B cell (primary cell): Measurements from ENCODE around the gene FTCD. TPM values are rescaled to one million over a fixed set of nuclear protein-coding genes. Genes with fewer than 3 reads are reported as not detected.

Experiments used
- ATAC-seq: fragments of 200-7000 bp; cut with Tn5 transposase; one replicate; pipeline ENCODE4 v1.10.0; 2021; ENCODE audit warnings: low read depth, mild to moderate bottlenecking, moderate number of reproducible peaks, moderate library complexity
- CTCF ChIA-PET: fragments of 350-600 bp; sonication (Branson Sonifier 250); formaldehyde crosslinking; loops from one replicate; lab custom pipeline; 2021; ENCODE audit warnings: antibody characterized with exemption, inconsistent platforms; lab: Charles Lee
- POLR2A ChIA-PET: fragments of 350-600 bp; sonication (Branson Sonifier 250); formaldehyde crosslinking; loops from one replicate; lab custom pipeline; 2021; ENCODE audit warnings: antibody characterized with exemption; lab: Charles Lee
- DNase-seq: peaks from one replicate; pipeline ENCODE4 v3.0.0; 2013
- H2AFZ ChIP-seq: 2 replicates; pipeline ENCODE4 v1.6.1; 2012; ENCODE audit warnings: mild to moderate bottlenecking, low read depth, low read length; ENCODE audit not compliant: insufficient read depth, poor library complexity, severe bottlenecking
- H3K27ac ChIP-seq, 2 donors: 1 replicate in 1 of 2; 2 replicates in 1 of 2; pipeline ENCODE4 v1.5.1; 2012 to 2013; ENCODE audit warnings: low read length in 2 of 2, mild to moderate bottlenecking in 2 of 2, moderate library complexity in 1 of 2
- H3K27me3 ChIP-seq, 4 experiments: fragments of 200-600 bp in 1 of 4; sonication (generic) in 1 of 4; replicated peaks in 1 of 4; 1 replicate in 2 of 4; 2 replicates in 2 of 4; pipeline versions ENCODE4 v1.6.1 to v1.7.0; 2013 to 2016; ENCODE audit warnings: low read length in 3 of 4, mild to moderate bottlenecking in 2 of 4, mixed read lengths in 1 of 4, moderate library complexity in 1 of 4; ENCODE audit not compliant: insufficient read depth in 4 of 4, control insufficient read depth in 3 of 4; ENCODE audit errors: control extremely low read depth in 1 of 4
- H3K36me3 ChIP-seq, 2 experiments: replicated peaks in 1 of 2; 1 replicate in 1 of 2; 2 replicates in 1 of 2; pipeline versions ENCODE4 v1.6.1 to v1.7.1; 2013; ENCODE audit warnings: low read length in 1 of 2; ENCODE audit not compliant: insufficient read depth in 2 of 2, control insufficient read depth in 1 of 2; ENCODE audit errors: control extremely low read depth in 1 of 2, extremely low read depth in 1 of 2
- H3K4me1 ChIP-seq, 2 donors: fragments of 200-600 bp in 1 of 2; sonication (generic) in 1 of 2; 1 replicate in 1 of 2; 2 replicates in 1 of 2; pipeline versions ENCODE4 v1.5.1 to v1.6.1; 2013 to 2017; ENCODE audit warnings: low read length in 2 of 2; ENCODE audit not compliant: control insufficient read depth in 2 of 2, insufficient read depth in 2 of 2
- H3K4me2 ChIP-seq: replicated peaks from 2 replicates; pipeline ENCODE3; 2012; ENCODE audit warnings: mild to moderate bottlenecking, low read depth, low read length; ENCODE audit not compliant: poor library complexity, severe bottlenecking
- H3K4me3 ChIP-seq, 5 experiments: fragments of 200-600 bp in 1 of 5; sonication (generic) in 1 of 5; 1 replicate in 3 of 5; 2 replicates in 2 of 5; pipeline versions ENCODE4 v1.5.1 to v1.7.0; 2011 to 2016; ENCODE audit warnings: low read length in 4 of 5, mild to moderate bottlenecking in 4 of 5, low read depth in 2 of 5, control low read depth in 1 of 5, moderate library complexity in 1 of 5; ENCODE audit not compliant: insufficient read depth in 1 of 5; ENCODE audit errors: control extremely low read depth in 1 of 5, extremely low read depth in 1 of 5
- H3K79me2 ChIP-seq: fragments of 200-600 bp; sonication (generic); one replicate; pipeline ENCODE4 v1.6.0; 2016; ENCODE audit warnings: low read length; ENCODE audit not compliant: control insufficient read depth, insufficient read depth
- H3K9ac ChIP-seq: fragments of 200-600 bp; sonication (generic); 2 replicates; pipeline ENCODE4 v1.6.1; 2017; ENCODE audit warnings: mild to moderate bottlenecking, low read length, moderate library complexity
- H3K9me3 ChIP-seq, 3 donors: one replicate each; pipeline versions ENCODE4 v1.6.1 to v1.7.1; 2013; ENCODE audit warnings: low read length in 2 of 3; ENCODE audit not compliant: control insufficient read depth in 2 of 3, insufficient read depth in 1 of 3; ENCODE audit errors: control extremely low read depth in 1 of 3
- H4K20me1 ChIP-seq: 2 replicates; pipeline ENCODE4 v1.6.0; 2012; ENCODE audit warnings: mild to moderate bottlenecking, low read length; ENCODE audit not compliant: insufficient read depth, control insufficient read depth, poor library complexity, severe bottlenecking
- H3K27ac Mint-ChIP-seq: one replicate; pipeline ENCODE4 v1.8.0; 2021; ENCODE audit warnings: mixed read lengths
- H3K27me3 Mint-ChIP-seq: one replicate; pipeline ENCODE4 v1.8.0; 2021; ENCODE audit warnings: mixed read lengths
- H3K4me1 Mint-ChIP-seq: one replicate; pipeline ENCODE4 v1.8.0; 2021; ENCODE audit warnings: mixed read lengths
- H3K4me3 Mint-ChIP-seq: one replicate; pipeline ENCODE4 v1.8.0; 2021; ENCODE audit warnings: mixed read lengths
- H3K9me3 Mint-ChIP-seq: one replicate; pipeline ENCODE4 v1.8.0; 2022; ENCODE audit warnings: mixed read lengths; ENCODE audit not compliant: insufficient read depth
- EZH2 ChIP-seq: IDR thresholded peaks from 2 replicates; pipeline ENCODE4 v1.6.1; 2012; ENCODE audit warnings: borderline replicate concordance, low read depth, mild to moderate bottlenecking, moderate library complexity, low read length; ENCODE audit not compliant: insufficient read depth, poor library complexity, severe bottlenecking
- WGBS: methylation state at CpG from one replicate; pipeline ENCODE4 v1.1.5; 2013; ENCODE audit warnings: missing lambda C conversion rate; ENCODE audit not compliant: insufficient coverage; 5-methylcytosine and 5-hydroxymethylcytosine counted together
- intact Hi-C: fragments of 100-400 bp; cut with micrococcal nuclease; formaldehyde crosslinking; loops from one replicate; pipeline ENCODE4 v1.10.0; 2022
- polyA plus RNA-seq: library from polyadenylated mRNA; depleted of rRNA; stranded (reverse); fragments of >200 nt; gene quantifications from 2 replicates; pipeline ENCODE4 v1.2.3, GENCODE V29; 2012
- total RNA-seq, 2 donors: library from RNA; stranded (reverse); fragments of 120-200 nt in 1 of 2; gene quantifications; 1 replicate in 1 of 2; 2 replicates in 1 of 2; pipeline versions ENCODE4 v1.2.3 to v1.2.4, GENCODE V29; 2013 to 2022
- TF ChIP-seq, protein P1 (sequence below): fragments of 200-600 bp; IDR thresholded peaks from one replicate; pipeline ENCODE4 v1.8.0; 2022; ENCODE audit warnings: antibody characterized with exemption, mild to moderate bottlenecking

The FTCD gene
- total and polyA plus RNA-seq, 2 donors (not counting 1 experiment from before 2014, with no cell fraction given) = 0.22 to 0.39 TPM

DNA sequence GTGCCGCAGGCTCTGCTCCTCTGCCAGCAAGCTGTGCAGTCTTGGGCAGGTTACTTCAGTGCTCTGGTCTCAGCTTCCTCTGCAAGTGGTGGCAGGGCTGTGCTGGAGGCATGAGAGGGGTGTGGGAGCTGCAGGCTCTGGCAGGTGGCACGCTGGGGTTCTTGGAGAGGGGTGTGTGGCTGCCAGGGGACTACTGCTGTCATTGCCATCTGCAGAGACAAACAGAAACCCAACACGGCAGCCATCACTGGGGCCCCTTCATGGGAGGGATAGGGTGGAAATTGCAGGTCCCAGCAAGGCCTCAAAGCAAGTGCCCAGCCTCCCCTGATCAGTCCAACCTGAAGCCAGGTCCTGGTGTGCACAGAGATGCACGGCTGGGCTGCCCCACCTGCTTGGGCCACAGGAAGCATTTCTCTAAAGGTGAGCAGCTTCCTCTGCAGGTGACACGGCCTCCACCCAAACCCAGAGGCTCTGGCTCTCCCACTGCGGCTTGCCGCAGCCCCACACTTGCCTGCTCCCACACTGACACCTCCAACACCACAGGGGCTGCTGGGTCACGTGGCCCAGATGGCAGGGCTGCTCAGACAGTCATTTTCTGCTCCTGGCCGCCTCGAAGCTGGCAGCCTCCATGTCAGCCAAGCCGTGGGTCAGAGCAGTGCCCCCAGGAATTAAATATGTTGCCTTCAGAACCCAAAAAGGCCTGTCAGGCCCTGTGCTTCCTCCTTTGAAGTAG lies 61.5 kb downstream of the FTCD start:
- no peak overlapping the region for H3K4me3 Mint-ChIP-seq
- TF ChIP-seq, protein P1, sequence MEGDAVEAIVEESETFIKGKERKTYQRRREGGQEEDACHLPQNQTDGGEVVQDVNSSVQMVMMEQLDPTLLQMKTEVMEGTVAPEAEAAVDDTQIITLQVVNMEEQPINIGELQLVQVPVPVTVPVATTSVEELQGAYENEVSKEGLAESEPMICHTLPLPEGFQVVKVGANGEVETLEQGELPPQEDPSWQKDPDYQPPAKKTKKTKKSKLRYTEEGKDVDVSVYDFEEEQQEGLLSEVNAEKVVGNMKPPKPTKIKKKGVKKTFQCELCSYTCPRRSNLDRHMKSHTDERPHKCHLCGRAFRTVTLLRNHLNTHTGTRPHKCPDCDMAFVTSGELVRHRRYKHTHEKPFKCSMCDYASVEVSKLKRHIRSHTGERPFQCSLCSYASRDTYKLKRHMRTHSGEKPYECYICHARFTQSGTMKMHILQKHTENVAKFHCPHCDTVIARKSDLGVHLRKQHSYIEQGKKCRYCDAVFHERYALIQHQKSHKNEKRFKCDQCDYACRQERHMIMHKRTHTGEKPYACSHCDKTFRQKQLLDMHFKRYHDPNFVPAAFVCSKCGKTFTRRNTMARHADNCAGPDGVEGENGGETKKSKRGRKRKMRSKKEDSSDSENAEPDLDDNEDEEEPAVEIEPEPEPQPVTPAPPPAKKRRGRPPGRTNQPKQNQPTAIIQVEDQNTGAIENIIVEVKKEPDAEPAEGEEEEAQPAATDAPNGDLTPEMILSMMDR = no peak
- no peak for TF ChIP-seq EZH2
- CTCF ChIA-PET = no interaction called here
- no peak overlapping the region for H3K27ac ChIP-seq
- no peak overlapping the region for H2AFZ ChIP-seq
- peaks cover 0 to 4% (median under 1%) of the 10 kb centered on the region in 4 experiments for H3K27me3 ChIP-seq
- H3K9ac ChIP-seq = no peak overlapping the region
- H3K4me3 ChIP-seq = no peak overlapping the region
- no peaks in the 10 kb centered on the region for H3K79me2 ChIP-seq
- DNase-seq (no peak), ATAC-seq (no peak)
- peaks cover 3% of the 10 kb centered on the region for H3K4me1 Mint-ChIP-seq
- no peak overlapping the region for H3K4me2 ChIP-seq
- H4K20me1 ChIP-seq = no peaks in the 10 kb centered on the region
- peaks cover 5% of the 10 kb centered on the region for H3K9me3 Mint-ChIP-seq
- intact Hi-C loops = no loop called here
- peaks cover 0 to 8% (median 0%) of the 10 kb centered on the region in 3 donors for H3K9me3 ChIP-seq
- POLR2A ChIA-PET = no interaction called here
- H3K36me3 ChIP-seq = no peaks in the 10 kb centered on the region
- WGBS = 77% methylated on average over 8 of the region's 11 CpGs
- peaks cover 0 to 1% of the 10 kb centered on the region in 2 donors for H3K4me1 ChIP-seq
- H3K27ac Mint-ChIP-seq = no peak overlapping the region
- H3K27me3 Mint-ChIP-seq = peaks cover 13% of the 10 kb centered on the region
